ENCODE results near the gene MCRIP1.

MCRIP1 gene

DNA sequence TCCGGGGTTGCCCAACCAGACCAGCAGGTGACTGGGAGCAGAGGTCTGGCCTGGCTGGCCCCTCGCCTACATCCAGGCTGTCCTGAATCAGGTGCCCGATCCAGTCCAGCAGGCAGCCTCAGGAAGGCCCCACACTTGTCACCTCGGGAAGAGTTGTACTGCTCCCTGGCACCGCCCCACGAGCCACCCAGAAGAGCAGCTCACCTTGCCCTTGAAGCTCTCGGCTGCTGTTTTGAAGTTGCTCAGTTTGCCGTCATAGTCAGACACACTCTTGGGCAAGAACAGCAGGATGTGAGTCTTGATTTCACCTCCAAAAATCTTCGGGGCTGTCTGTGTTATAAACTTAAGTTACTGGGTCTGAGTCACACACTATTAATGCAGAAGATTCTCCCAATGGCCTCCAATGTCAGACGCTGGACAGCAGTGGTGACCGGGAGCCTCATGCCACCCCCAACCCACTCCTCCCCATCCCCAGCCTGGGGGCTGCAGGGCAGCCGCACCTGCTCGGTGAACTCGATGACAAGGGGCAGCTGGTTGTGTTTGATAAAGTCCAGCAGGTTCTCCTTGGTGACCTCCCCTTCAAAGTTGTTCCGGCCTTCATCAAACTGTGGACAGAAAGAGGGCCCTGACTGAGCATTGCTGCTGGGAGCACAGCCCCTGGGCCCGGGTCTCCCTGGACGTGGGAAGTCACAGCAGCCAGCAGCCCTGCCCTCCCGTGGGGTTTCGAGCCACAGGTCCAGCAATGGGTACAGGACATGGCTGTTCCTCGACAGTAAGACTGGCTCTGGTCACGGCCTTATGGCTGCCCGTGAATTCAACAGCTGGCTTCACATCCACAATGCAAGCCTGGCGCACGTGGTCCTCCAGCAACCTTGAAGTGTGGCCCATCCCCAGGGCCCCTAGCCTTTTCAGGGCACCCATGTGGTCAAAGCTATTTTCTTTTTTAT lies 13.9 kb upstream of the MCRIP1 start:
- no peaks in the 10 kb centered on the region for H3K4me1 ChIP-seq (ENCODE audit: control insufficient read depth, insufficient read depth, low read length)
- no peaks in the 10 kb centered on the region for H3K27me3 ChIP-seq (ENCODE audit: control insufficient read depth, insufficient read depth, low read length, poor library complexity, severe bottlenecking)
- no peak overlapping the region for H3K4me3 ChIP-seq (ENCODE audit: insufficient read depth, low read depth, low read length)
- H3K9me3 ChIP-seq (ENCODE audit: control insufficient read depth, low read length) = no peaks in the 10 kb centered on the region
- 93 to 94% methylated on average over 24 of the region's 24 CpGs for WGBS, 2 experiments
- H3K36me3 ChIP-seq (ENCODE audit: control insufficient read depth, insufficient read depth, low read length) = peaks cover 59% of the 10 kb centered on the region
- H3K27ac ChIP-seq (ENCODE audit: insufficient read depth, low read depth, low read length, poor library complexity, severe bottlenecking) = no peak overlapping the region

DNA sequence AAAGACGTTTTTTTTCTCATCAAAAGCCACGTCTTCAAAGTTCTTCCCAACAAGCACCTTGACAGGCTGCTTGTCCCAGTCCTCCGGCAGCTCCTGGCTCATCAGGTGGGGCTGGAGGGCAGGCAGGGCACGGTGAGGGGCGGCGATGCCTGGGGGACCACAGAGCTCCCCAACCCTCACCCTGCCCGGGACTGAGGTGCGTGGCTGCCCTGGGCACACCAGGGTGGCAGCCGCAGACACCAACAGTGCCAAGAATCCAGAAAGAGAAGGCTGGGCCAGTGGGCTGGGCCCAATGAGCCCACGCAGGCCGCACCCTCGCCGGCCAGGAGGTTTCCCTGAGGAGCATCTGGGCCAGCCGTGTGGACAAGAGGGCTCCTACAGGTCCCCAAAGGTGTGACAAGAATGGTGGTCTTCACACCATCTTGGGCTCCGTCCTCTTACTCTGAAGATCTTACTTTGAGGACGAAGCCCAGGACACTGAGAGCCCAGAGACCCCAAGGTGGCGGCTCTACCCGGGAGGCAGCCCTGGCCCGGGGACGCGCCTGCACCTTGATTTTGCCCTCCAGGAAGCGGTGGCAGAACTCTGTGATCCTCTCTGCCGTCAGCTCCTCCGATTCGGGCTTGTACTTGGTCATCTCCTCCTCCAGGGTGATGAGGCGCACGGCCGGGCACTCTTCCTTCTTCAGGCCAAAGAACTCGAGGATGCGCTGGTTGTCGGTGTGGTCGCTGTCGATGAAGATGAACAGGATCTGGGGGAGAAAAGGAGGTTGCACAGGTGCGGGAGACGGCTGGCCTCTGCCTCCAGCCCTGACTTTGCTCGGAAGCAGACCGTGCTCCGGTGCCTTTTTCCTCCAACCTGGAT lies 13.0 kb upstream of the MCRIP1 start:
- peaks cover 51% of the 10 kb centered on the region for H3K36me3 ChIP-seq (ENCODE audit: control insufficient read depth, insufficient read depth, low read length)
- 96% methylated on average over 38 of the region's 38 CpGs for WGBS, 2 experiments

GRCh38 chr17:81845361-81845760 lies 12.3 kb upstream of the MCRIP1 start:
- Histone ChIP-seq H3K9me3 (ENCODE audit: control insufficient read depth, low read length) (no peaks in the 10 kb centered on the region), H3K4me1 (ENCODE audit: control insufficient read depth, insufficient read depth, low read length) (no peaks in the 10 kb centered on the region), H3K4me3 (ENCODE audit: insufficient read depth, low read depth, low read length) (no peak overlapping the region), H3K36me3 (ENCODE audit: control insufficient read depth, insufficient read depth, low read length) (peaks cover 46% of the 10 kb centered on the region), H3K27ac (ENCODE audit: insufficient read depth, low read depth, low read length, poor library complexity, severe bottlenecking) (no peak overlapping the region), H3K27me3 (ENCODE audit: control insufficient read depth, insufficient read depth, low read length, poor library complexity, severe bottlenecking) (no peaks in the 10 kb centered on the region)
- 91 to 92% methylated on average over 13 of the region's 13 CpGs for WGBS, 2 experiments

More for the DNA sequence above, 13.0 kb upstream of the MCRIP1 start:
- Histone ChIP-seq H3K9me3 (ENCODE audit: control insufficient read depth, low read length) (no peaks in the 10 kb centered on the region), H3K4me3 (ENCODE audit: insufficient read depth, low read depth, low read length) (no peak overlapping the region), H3K4me1 (ENCODE audit: control insufficient read depth, insufficient read depth, low read length) (no peaks in the 10 kb centered on the region), H3K27ac (ENCODE audit: insufficient read depth, low read depth, low read length, poor library complexity, severe bottlenecking) (no peak overlapping the region), H3K27me3 (ENCODE audit: control insufficient read depth, insufficient read depth, low read length, poor library complexity, severe bottlenecking) (no peaks in the 10 kb centered on the region)

DNA sequence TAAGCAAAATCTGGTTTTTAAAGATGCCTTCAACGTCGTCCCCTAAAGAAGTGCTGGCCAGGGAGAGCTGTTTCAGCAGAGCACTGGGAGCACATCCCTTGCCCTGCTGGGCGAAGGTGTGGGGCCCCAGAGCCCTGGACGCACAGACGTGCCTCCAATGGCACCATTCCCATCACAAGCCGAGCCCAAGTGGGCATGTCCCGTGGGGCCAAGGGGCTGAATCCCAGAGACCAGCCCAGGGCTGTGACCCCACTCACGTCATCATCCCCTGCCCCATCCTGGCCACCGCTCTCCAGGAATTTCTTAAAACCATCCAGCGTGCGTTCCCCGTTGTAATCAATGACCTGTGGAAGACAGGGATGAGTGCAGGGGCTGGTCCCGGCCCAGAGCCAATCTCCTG lies 11.8 kb upstream of the MCRIP1 start:
- no peaks in the 10 kb centered on the region for H3K4me1 ChIP-seq (ENCODE audit: control insufficient read depth, insufficient read depth, low read length)
- H3K4me3 ChIP-seq (ENCODE audit: insufficient read depth, low read depth, low read length) = no peak overlapping the region
- H3K27me3 ChIP-seq (ENCODE audit: control insufficient read depth, insufficient read depth, low read length, poor library complexity, severe bottlenecking) = no peaks in the 10 kb centered on the region
- H3K36me3 ChIP-seq (ENCODE audit: control insufficient read depth, insufficient read depth, low read length) = peaks cover 46% of the 10 kb centered on the region
- no peaks in the 10 kb centered on the region for H3K9me3 ChIP-seq (ENCODE audit: control insufficient read depth, low read length)
- no peak overlapping the region for H3K27ac ChIP-seq (ENCODE audit: insufficient read depth, low read depth, low read length, poor library complexity, severe bottlenecking)
- WGBS, 2 experiments = 95% methylated on average over 13 of the region's 13 CpGs

- H3K4me1 ChIP-seq (ENCODE audit: control insufficient read depth, insufficient read depth, low read length) = no peaks in the 10 kb centered on the region
- H3K27ac ChIP-seq (ENCODE audit: insufficient read depth, low read depth, low read length, poor library complexity, severe bottlenecking) = no peak overlapping the region
- H3K9me3 ChIP-seq (ENCODE audit: control insufficient read depth, low read length) = no peaks in the 10 kb centered on the region
- WGBS, 2 experiments = 94% methylated on average over 14 of the region's 14 CpGs
- H3K36me3 ChIP-seq (ENCODE audit: control insufficient read depth, insufficient read depth, low read length) = peaks cover 46% of the 10 kb centered on the region
- no peak overlapping the region for H3K4me3 ChIP-seq (ENCODE audit: insufficient read depth, low read depth, low read length)
- H3K27me3 ChIP-seq (ENCODE audit: control insufficient read depth, insufficient read depth, low read length, poor library complexity, severe bottlenecking) = no peaks in the 10 kb centered on the region
Observed at GRCh38 chr17:81844327-81844851, 11.3 kb upstream of the MCRIP1 start.

DNA sequence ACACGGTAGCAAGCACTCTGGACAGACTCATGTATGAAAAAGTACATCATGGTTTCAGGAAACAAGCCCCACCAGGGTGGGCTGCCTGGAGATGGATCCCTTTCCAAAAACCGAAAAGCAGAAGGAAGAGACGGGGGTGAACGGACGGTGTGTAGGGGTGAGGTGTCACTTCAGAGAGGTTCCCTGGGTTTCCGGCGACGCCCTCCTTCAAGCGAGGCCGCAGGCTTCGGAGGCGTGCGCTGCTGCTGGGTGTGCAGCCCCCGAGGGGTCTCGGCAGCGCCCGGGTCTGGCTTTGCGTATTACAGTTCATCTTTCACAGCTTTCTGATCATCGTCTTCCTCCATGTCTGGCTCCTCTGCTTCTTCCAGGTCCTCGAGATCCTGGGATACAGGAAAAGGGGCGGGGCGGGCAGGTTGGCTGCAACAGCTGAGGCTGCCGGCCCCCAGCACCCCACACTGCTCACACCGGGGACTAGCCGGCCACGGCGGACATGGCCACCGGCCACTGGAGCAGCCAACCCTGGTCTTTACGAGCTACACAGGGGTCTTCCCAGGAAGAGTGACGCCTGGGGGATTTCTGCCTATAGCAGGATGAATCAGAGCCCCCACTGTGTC lies 10.7 kb upstream of the MCRIP1 start:
- no peaks in the 10 kb centered on the region for H3K27me3 ChIP-seq (ENCODE audit: control insufficient read depth, insufficient read depth, low read length, poor library complexity, severe bottlenecking)
- peaks cover 46% of the 10 kb centered on the region for H3K36me3 ChIP-seq (ENCODE audit: control insufficient read depth, insufficient read depth, low read length)
- WGBS, 2 experiments = 95 to 96% methylated on average over 30 of the region's 30 CpGs
- H3K9me3 ChIP-seq (ENCODE audit: control insufficient read depth, low read length) = no peaks in the 10 kb centered on the region
- H3K4me1 ChIP-seq (ENCODE audit: control insufficient read depth, insufficient read depth, low read length) = peaks cover 3% of the 10 kb centered on the region
- no peak overlapping the region for H3K27ac ChIP-seq (ENCODE audit: insufficient read depth, low read depth, low read length, poor library complexity, severe bottlenecking)
- no peak overlapping the region for H3K4me3 ChIP-seq (ENCODE audit: insufficient read depth, low read depth, low read length)

- 95 to 96% methylated on average over 21 of the region's 21 CpGs for WGBS, 2 experiments
- Histone ChIP-seq H3K4me1 (ENCODE audit: control insufficient read depth, insufficient read depth, low read length) (peaks cover 6% of the 10 kb centered on the region), H3K36me3 (ENCODE audit: control insufficient read depth, insufficient read depth, low read length) (peaks cover 42% of the 10 kb centered on the region), H3K9me3 (ENCODE audit: control insufficient read depth, low read length) (no peaks in the 10 kb centered on the region), H3K27me3 (ENCODE audit: control insufficient read depth, insufficient read depth, low read length, poor library complexity, severe bottlenecking) (no peaks in the 10 kb centered on the region), H3K4me3 (ENCODE audit: insufficient read depth, low read depth, low read length) (no peak overlapping the region), H3K27ac (ENCODE audit: insufficient read depth, low read depth, low read length, poor library complexity, severe bottlenecking) (no peak overlapping the region)
Observed at GRCh38 chr17:81842725-81843504, 9.8 kb upstream of the MCRIP1 start.

DNA sequence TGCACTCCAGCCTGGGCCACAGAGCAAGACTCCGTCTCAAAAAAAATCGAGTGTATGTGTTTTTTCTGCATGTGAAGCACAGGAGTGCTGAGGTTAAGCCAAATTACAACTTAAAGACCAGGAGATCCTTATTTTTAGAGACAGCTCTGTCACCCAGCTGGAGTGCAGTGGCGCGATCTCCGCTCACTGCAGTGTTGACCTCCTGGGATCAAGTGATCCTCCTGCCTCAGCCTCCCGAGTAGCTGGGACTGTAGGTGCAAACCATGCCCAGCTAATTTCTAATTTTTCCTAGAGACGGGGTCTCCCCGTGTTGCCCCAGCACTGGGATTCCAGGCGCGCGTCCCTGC lies 9.3 kb upstream of the MCRIP1 start:
- Histone ChIP-seq H3K4me1 (ENCODE audit: control insufficient read depth, insufficient read depth, low read length) (peaks cover 6% of the 10 kb centered on the region), H3K27me3 (ENCODE audit: control insufficient read depth, insufficient read depth, low read length, poor library complexity, severe bottlenecking) (no peaks in the 10 kb centered on the region), H3K27ac (ENCODE audit: insufficient read depth, low read depth, low read length, poor library complexity, severe bottlenecking) (no peak overlapping the region), H3K9me3 (ENCODE audit: control insufficient read depth, low read length) (no peaks in the 10 kb centered on the region), H3K36me3 (ENCODE audit: control insufficient read depth, insufficient read depth, low read length) (peaks cover 40% of the 10 kb centered on the region), H3K4me3 (ENCODE audit: insufficient read depth, low read depth, low read length) (no peak overlapping the region)
- WGBS, 2 experiments = 93 to 95% methylated on average over 11 of the region's 11 CpGs

DNA sequence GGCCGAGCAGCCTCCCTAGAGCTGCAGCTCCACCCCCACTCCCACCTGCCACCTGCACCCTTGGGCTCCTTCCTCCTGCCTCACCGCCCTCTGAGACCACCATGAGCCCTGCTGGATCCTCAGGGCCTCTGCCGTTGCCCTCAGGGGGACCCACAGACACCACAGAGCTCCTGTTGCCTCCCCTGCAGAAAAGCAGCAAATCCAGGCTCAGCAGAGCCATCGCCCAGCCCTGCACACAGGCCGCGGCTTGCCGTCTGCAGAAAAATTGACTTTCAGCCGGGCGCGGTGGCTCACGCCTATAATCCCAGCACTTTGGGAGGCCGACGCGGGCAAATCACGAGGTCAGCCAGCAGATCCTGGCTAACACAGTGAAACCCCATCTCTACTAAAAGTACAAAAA lies 8.8 kb upstream of the MCRIP1 start:
- H3K9me3 ChIP-seq (ENCODE audit: control insufficient read depth, low read length) = no peaks in the 10 kb centered on the region
- no peak overlapping the region for H3K4me3 ChIP-seq (ENCODE audit: insufficient read depth, low read depth, low read length)
- peaks cover 6% of the 10 kb centered on the region for H3K4me1 ChIP-seq (ENCODE audit: control insufficient read depth, insufficient read depth, low read length)
- 95% methylated on average over 15 of the region's 15 CpGs for WGBS, 2 experiments
- no peak overlapping the region for H3K27ac ChIP-seq (ENCODE audit: insufficient read depth, low read depth, low read length, poor library complexity, severe bottlenecking)
- peaks cover 35% of the 10 kb centered on the region for H3K36me3 ChIP-seq (ENCODE audit: control insufficient read depth, insufficient read depth, low read length)
- H3K27me3 ChIP-seq (ENCODE audit: control insufficient read depth, insufficient read depth, low read length, poor library complexity, severe bottlenecking) = no peaks in the 10 kb centered on the region

Measured in ectodermal cell (in vitro differentiated cells).